HepG2 (cell line): Measurements from ENCODE around the gene IGFBP5. TPM values are rescaled to one million over a fixed set of nuclear protein-coding genes. Genes with fewer than 3 reads are reported as not detected.

Experiments
- ELK4 ChIP-seq: sonication (generic); formaldehyde crosslinking; IDR thresholded peaks from 2 replicates; pipeline ENCODE4 v1.9.0; 2021; ENCODE audit warnings: missing genetic modification reagents, borderline replicate concordance
- ETV5 ChIP-seq: IDR thresholded peaks from 2 replicates; pipeline ENCODE4 v1.6.1; 2018; ENCODE audit warnings: missing biosample characterization, missing genetic modification reagents, inconsistent platforms, borderline replicate concordance
- GABPB1 ChIP-seq: IDR thresholded peaks from 2 replicates; pipeline ENCODE4 v1.6.1; 2016; ENCODE audit warnings: mild to moderate bottlenecking, missing genetic modification reagents, moderate library complexity, missing compliant biosample characterization
- MATR3 ChIP-seq: sonication (generic); formaldehyde crosslinking; IDR thresholded peaks from 2 replicates; pipeline ENCODE4 v1.4.0; 2020; ENCODE audit warnings: missing genetic modification reagents
- MTF2 ChIP-seq: sonication (generic); formaldehyde crosslinking; IDR thresholded peaks from 2 replicates; pipeline ENCODE4 v1.5.0; 2020; ENCODE audit warnings: missing genetic modification reagents, borderline replicate concordance
- RBM22 ChIP-seq: fragments of 200-400 bp; formaldehyde crosslinking; optimal IDR thresholded peaks from 2 replicates; pipeline ENCODE3; 2017; ENCODE audit warnings: mild to moderate bottlenecking, low read length, moderate library complexity
- RNF2 ChIP-seq: fragments of 450-650 bp; conservative IDR thresholded peaks from 2 replicates; pipeline ENCODE4 v1.6.1; 2016; ENCODE audit warnings: low read depth
- RXRA ChIP-seq: sonication (generic); formaldehyde crosslinking; IDR thresholded peaks from 2 replicates; pipeline ENCODE4 v1.5.1; 2020; ENCODE audit warnings: missing genetic modification reagents
- SKI ChIP-seq: fragments of 450-650 bp; IDR thresholded peaks from one replicate; pipeline ENCODE4 v1.6.1; 2018; ENCODE audit warnings: mild to moderate bottlenecking; ENCODE audit not compliant: partially characterized antibody
- SP140L ChIP-seq: sonication (generic); formaldehyde crosslinking; IDR thresholded peaks from 2 replicates; pipeline ENCODE4 v1.4.0; 2020; ENCODE audit warnings: missing genetic modification reagents, borderline replicate concordance
- TMF1 ChIP-seq: sonication (generic); formaldehyde crosslinking; IDR thresholded peaks from 2 replicates; pipeline ENCODE4 v1.8.1; 2022; ENCODE audit warnings: low read depth, missing genetic modification reagents
- YEATS2 ChIP-seq: sonication (generic); formaldehyde crosslinking; IDR thresholded peaks from 2 replicates; pipeline ENCODE4 v1.4.0; 2020; ENCODE audit warnings: missing genetic modification reagents, borderline replicate concordance
- ZFP41 ChIP-seq: sonication (generic); formaldehyde crosslinking; IDR thresholded peaks from 2 replicates; pipeline ENCODE4 v1.4.0; 2020; ENCODE audit warnings: mild to moderate bottlenecking, missing genetic modification reagents, borderline replicate concordance
- ZFP91 ChIP-seq: sonication (generic); formaldehyde crosslinking; IDR thresholded peaks from 2 replicates; pipeline ENCODE4 v1.9.0; 2022; ENCODE audit warnings: missing genetic modification reagents, mild to moderate bottlenecking, borderline replicate concordance
- ZFYVE20 ChIP-seq: sonication (generic); formaldehyde crosslinking; IDR thresholded peaks from 2 replicates; pipeline ENCODE4 v1.8.0; 2023; ENCODE audit warnings: low read depth, mild to moderate bottlenecking, moderate library complexity, missing genetic modification reagents, borderline replicate concordance
- ZMAT5 ChIP-seq: sonication (generic); formaldehyde crosslinking; IDR thresholded peaks from 2 replicates; pipeline ENCODE4 v1.5.0; 2020; ENCODE audit warnings: mild to moderate bottlenecking, low read depth, missing genetic modification reagents, borderline replicate concordance
- ZNF142 ChIP-seq: sonication (generic); formaldehyde crosslinking; IDR thresholded peaks from 2 replicates; pipeline ENCODE4 v1.4.0; 2020; ENCODE audit warnings: missing genetic modification reagents
- ZNF317 ChIP-seq: sonication (generic); formaldehyde crosslinking; IDR thresholded peaks from 2 replicates; pipeline ENCODE4 v1.5.0; 2020; ENCODE audit warnings: mild to moderate bottlenecking, missing genetic modification reagents
- ZNF563 ChIP-seq: sonication (generic); formaldehyde crosslinking; IDR thresholded peaks from 2 replicates; pipeline ENCODE4 v1.8.0; 2022; ENCODE audit warnings: mild to moderate bottlenecking, moderate library complexity, missing genetic modification reagents
- ZNF83 ChIP-seq: sonication (generic); formaldehyde crosslinking; IDR thresholded peaks from 2 replicates; pipeline ENCODE4 v1.4.0; 2020; ENCODE audit warnings: missing genetic modification reagents, mild to moderate bottlenecking, borderline replicate concordance
- ZSCAN21 ChIP-seq: sonication (generic); formaldehyde crosslinking; IDR thresholded peaks from 2 replicates; pipeline ENCODE4 v1.8.0; 2022; ENCODE audit warnings: mild to moderate bottlenecking, missing genetic modification reagents, moderate library complexity, borderline replicate concordance
- polyA plus RNA-seq, 8 experiments: library from polyadenylated mRNA; depleted of rRNA in 3 of 8; stranded (reverse) in 7 of 8; unstranded in 1 of 8; fragments of >200 nt; fragmentation: Illumina TruSeq in 4 of 8; extraction: Trizol in 4 of 8; gene quantifications; 2 replicates each; pipeline versions ENCODE4 v1.2.1 to v1.2.3, GENCODE V29; 2011 to 2016; ENCODE audit warnings: low read depth in 4 of 8, missing spikeins in 1 of 8, mixed read lengths in 1 of 8; ENCODE audit not compliant: insufficient read depth in 1 of 8
- total RNA-seq, 5 experiments: library from RNA; depleted of rRNA; stranded (reverse); fragments of >200 nt; fragmentation: Illumina TruSeq; extraction: Trizol; gene quantifications; 2 replicates each; pipeline ENCODE4 v1.2.3, GENCODE V29; 2016; ENCODE audit warnings: low read depth in 1 of 5

The IGFBP5 gene
- total and polyA plus RNA-seq, 2 of the 13 experiments (the other 11 are each of a cell fraction or from before 2014, with no cell fraction given), result 0.15 TPM; not detected in 1

- TF ChIP-seq ZMAT5 (CRISPR knock-in tag) (no peak), ZNF142 (CRISPR knock-in tag) (no peak), TMF1 (CRISPR knock-in tag) (no peak), MATR3 (no peak), ZFYVE20 (CRISPR knock-in tag) (no peak), SP140L (CRISPR knock-in tag) (no peak), RBM22 (no peak), ETV5 (CRISPR knock-in tag) (no peak), ZFP41 (CRISPR knock-in tag) (no peak), ZNF83 (CRISPR knock-in tag) (no peak), ZFP91 (0 out of 2 replicates have a peak, but pooled peaks have one; percentile 24), SKI (no peak), RNF2 (peak; percentile 47; the same call in 1 of the 2 replicates), RXRA (CRISPR knock-in tag) (peak; percentile 15; the same call in 1 of the 2 replicates), ZNF563 (no peak), ZNF317 (CRISPR knock-in tag) (no peak), ZSCAN21 (CRISPR knock-in tag) (no peak), GABPB1 (CRISPR knock-in tag) (peak; percentile 11; the same call in 1 of the 2 replicates), YEATS2 (CRISPR knock-in tag) (no peak), MTF2 (CRISPR knock-in tag) (peak; percentile 88; the same call in 1 of the 2 replicates), ELK4 (no peak)
Observed at GRCh38 chr2:216694082-216694825, 1.1 kb downstream of the IGFBP5 start (continued).
